Neutrophil (primary cell): ENCODE data around the gene SNHG17.
A peak's percentile ranks its signal among the peaks of the same experiment; 100 is the strongest.
"Not testable (repeated sequence)": the region's sequence is repeated elsewhere in the genome, so short reads cannot be mapped to it uniquely, and the experiment has no call there.

ENCODE experiments used
- H3K27ac ChIP-seq: fragments of 200-600 bp; sonication (generic); 2 replicates; pipeline ENCODE4 v1.5.1; 2016; ENCODE audit warnings: mild to moderate bottlenecking, moderate library complexity
- H3K27me3 ChIP-seq: fragments of 200-600 bp; sonication (generic); 2 replicates; pipeline ENCODE4 v1.6.0; 2016; ENCODE audit warnings: mild to moderate bottlenecking
- H3K36me3 ChIP-seq: fragments of 200-600 bp; sonication (generic); 2 replicates; pipeline ENCODE4 v1.5.1; 2017
- H3K4me1 ChIP-seq, 2 experiments: fragments of 200-600 bp in 1 of 2; sonication (generic) in 1 of 2; 1 replicate in 1 of 2; 2 replicates in 1 of 2; pipeline versions ENCODE4 v1.5.1 to v1.6.1; 2013 to 2016; ENCODE audit warnings: low read depth in 1 of 2, low read length in 1 of 2, mild to moderate bottlenecking in 1 of 2, moderate library complexity in 1 of 2; ENCODE audit not compliant: control insufficient read depth in 1 of 2, insufficient read depth in 1 of 2
- H3K4me3 ChIP-seq, 2 experiments: fragments of 200-600 bp in 1 of 2; sonication (generic) in 1 of 2; 1 replicate in 1 of 2; 2 replicates in 1 of 2; pipeline ENCODE4 v1.5.1; 2013 to 2016; ENCODE audit warnings: low read depth in 1 of 2, low read length in 1 of 2, mild to moderate bottlenecking in 1 of 2, moderate library complexity in 1 of 2
- H3K9me3 ChIP-seq: fragments of 200-600 bp; sonication (generic); 2 replicates; pipeline ENCODE4 v1.5.1; 2016
- TF ChIP-seq, protein P1 (sequence below): fragments of 200-600 bp; sonication (generic); IDR thresholded peaks from 2 replicates; pipeline ENCODE4 v1.5.1; 2016; ENCODE audit warnings: antibody characterized with exemption

The SNHG17 gene

DNA sequence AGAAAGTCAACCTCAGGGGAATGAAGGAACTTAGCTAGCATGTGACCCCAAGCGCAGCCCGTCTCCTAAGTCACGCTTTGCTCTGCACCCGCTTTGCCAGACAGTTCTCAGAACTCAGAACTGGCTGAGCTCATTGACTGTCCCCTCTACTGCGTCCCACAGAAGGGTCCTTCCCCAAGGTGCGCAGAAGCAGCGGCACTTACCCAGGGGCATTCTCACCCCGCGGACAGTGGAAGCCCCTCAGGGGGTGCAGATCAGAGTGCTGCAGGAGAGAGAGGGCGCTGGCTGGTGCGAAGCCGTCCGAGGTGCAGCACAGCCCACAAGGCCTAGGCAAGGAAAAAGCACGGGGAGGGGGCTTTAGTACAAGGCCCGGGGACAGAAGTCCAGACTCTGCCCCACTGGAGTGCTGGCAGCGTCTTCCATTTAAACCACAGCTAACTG is 807 bp downstream of the SNHG17 start:
- Histone ChIP-seq H3K4me1 (peaks cover 11 to 14% of the 10 kb centered on the region in 2 experiments), H3K4me3 (peak overlapping the region; percentile 88 to 91), H3K27me3 (peaks cover 5% of the 10 kb centered on the region), H3K27ac (peak overlapping the region; percentile 67), H3K9me3 (no peaks in the 10 kb centered on the region), H3K36me3 (peaks cover 45% of the 10 kb centered on the region)
- TF ChIP-seq, protein P1, sequence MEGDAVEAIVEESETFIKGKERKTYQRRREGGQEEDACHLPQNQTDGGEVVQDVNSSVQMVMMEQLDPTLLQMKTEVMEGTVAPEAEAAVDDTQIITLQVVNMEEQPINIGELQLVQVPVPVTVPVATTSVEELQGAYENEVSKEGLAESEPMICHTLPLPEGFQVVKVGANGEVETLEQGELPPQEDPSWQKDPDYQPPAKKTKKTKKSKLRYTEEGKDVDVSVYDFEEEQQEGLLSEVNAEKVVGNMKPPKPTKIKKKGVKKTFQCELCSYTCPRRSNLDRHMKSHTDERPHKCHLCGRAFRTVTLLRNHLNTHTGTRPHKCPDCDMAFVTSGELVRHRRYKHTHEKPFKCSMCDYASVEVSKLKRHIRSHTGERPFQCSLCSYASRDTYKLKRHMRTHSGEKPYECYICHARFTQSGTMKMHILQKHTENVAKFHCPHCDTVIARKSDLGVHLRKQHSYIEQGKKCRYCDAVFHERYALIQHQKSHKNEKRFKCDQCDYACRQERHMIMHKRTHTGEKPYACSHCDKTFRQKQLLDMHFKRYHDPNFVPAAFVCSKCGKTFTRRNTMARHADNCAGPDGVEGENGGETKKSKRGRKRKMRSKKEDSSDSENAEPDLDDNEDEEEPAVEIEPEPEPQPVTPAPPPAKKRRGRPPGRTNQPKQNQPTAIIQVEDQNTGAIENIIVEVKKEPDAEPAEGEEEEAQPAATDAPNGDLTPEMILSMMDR = no peak

DNA sequence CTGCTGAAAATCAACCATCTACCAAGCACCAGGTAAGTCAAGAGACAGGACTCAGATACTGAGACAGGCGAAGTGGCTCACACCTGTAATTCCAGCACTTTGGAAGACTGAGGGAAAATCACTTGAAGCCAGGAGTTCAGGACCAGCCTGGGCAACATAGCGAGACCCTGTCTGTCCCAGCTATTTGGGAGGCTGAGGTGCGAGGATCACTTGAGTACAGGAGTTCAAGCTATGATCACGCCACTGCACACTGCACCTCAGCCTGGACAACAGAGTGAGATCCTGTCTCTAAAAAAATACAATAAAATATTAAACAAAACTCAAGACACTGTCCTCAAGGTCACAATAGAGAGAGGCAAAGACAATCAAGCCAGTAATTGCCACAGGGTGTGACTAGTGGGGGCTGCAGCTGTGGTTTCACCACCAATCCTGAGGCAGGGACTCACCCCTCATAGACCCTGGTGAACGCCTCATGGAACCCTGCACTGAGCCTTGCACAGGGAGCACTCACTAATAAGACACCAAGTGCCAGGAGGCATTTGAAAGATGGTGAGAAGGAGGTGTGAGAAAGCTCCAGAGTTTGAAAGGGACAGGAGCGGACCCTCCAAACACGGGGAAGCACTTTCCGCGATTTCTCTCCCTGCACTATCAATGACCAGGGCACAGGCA is 1.7 kb downstream of the SNHG17 start:
- peaks cover 54% of the 10 kb centered on the region for H3K36me3 ChIP-seq
- no peaks in the 10 kb centered on the region for H3K9me3 ChIP-seq
- H3K4me3 ChIP-seq = no peak overlapping the region
- no peaks in the 10 kb centered on the region for H3K27me3 ChIP-seq
- TF ChIP-seq, protein P1 = no peak
- peaks cover 11 to 14% of the 10 kb centered on the region in 2 experiments for H3K4me1 ChIP-seq
- no peak overlapping the region for H3K27ac ChIP-seq

DNA sequence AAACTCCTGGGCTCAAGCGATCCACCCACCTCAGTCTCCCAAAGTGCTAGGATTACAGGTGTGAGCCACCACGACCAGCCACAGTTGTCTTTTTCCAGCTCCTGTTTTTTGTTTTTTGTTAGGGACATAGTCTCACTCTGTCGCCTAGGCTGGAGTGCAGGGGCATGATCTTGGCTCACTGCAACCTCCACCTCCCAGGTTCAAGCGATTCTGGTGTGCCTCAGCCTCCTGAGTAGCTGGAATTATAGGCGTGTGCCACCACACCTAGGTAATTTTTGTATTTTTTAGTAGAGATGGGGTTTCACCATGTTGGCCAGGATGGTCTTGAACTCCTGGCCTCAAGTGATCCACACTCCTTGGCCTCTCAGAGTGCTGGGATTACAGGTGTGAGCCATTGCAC is 2.3 kb downstream of the SNHG17 start:
- peaks cover 11 to 14% of the 10 kb centered on the region in 2 experiments for H3K4me1 ChIP-seq
- peaks cover 60% of the 10 kb centered on the region for H3K36me3 ChIP-seq
- not testable (repeated sequence) for H3K27ac ChIP-seq, H3K27me3 ChIP-seq, H3K4me3 ChIP-seq, H3K9me3 ChIP-seq

DNA sequence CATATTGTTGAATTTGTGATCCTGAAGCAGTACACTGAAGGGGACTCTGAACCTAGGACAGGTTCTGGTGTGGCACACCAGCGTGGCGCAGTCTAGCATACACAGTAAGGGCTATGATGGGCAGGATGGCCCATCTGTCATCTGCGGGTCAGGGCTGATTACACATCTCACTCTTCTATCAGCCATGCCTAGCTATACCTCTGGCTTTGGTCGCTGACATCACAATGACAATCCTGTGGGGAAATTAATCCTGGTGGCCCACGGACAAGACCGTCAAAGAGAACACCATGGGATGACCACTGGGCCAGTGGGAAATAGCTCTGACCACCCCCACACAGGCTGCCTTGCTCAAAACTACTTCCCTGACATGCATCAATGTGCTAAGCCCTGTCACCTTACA is 2.8 kb downstream of the SNHG17 start:
- H3K27ac ChIP-seq = no peak overlapping the region
- no peaks in the 10 kb centered on the region for H3K9me3 ChIP-seq
- H3K4me3 ChIP-seq = no peak overlapping the region
- TF ChIP-seq, protein P1 = no peak
- no peaks in the 10 kb centered on the region for H3K27me3 ChIP-seq
- peaks cover 11 to 14% of the 10 kb centered on the region in 2 experiments for H3K4me1 ChIP-seq
- peaks cover 65% of the 10 kb centered on the region for H3K36me3 ChIP-seq

DNA sequence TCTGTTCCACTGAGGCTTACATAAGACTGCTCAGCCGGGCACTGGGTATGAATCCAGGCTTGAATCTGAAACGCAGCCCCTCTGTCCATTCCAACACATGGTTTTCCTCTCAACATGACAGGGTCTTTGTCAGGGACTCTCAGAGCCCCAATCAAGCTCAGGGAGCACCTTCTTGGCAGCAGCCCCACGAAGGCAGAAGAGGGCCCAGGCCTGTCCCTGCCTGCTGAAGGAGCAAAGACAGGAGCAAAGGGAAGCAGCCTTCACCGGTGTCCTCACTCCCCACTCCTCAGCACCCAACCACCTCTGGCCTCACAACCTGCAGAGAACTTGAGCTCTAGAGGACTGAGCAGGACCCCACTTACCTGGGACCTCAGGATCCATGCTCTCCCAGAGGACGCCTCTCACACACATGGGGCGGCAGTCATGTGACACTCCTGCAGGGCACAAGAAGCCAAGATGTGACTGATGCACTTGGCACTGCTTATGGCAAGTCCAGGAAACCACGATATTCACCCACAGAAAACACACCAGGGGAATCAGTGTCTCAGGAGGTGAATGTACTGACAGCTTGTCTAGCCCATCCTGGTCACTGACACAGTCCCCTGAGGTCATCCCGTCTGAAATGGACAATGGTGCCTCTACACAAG is 4.3 kb downstream of the SNHG17 start:
- H3K27me3 ChIP-seq = no peaks in the 10 kb centered on the region
- H3K4me3 ChIP-seq = no peak overlapping the region
- TF ChIP-seq, protein P1 = no peak
- peaks cover 80% of the 10 kb centered on the region for H3K36me3 ChIP-seq
- H3K9me3 ChIP-seq = no peaks in the 10 kb centered on the region
- peaks cover 11 to 14% of the 10 kb centered on the region in 2 experiments for H3K4me1 ChIP-seq
- no peak overlapping the region for H3K27ac ChIP-seq

DNA sequence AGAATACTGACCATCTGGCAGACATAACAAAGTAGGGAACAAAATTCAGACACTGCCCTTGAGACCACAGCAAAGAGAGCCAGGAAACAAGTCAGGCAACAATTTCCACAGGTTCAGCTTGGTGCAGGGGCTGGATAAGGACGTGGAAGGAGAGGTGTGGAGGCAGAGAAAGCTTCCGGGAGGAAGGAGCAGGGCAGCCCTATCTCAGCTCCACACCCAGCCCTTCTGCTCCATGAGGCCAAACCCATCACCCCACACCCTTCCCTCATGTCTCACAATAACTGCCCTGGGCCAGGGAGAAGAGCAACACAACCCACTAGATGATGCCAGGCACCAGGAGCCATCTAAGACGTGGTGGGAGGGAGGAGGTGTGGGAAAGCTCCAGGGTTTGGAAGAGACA is 5.8 kb downstream of the SNHG17 start:
- Histone ChIP-seq H3K9me3 (no peaks in the 10 kb centered on the region), H3K4me1 (peaks cover 4 to 7% of the 10 kb centered on the region in 2 experiments), H3K27me3 (no peaks in the 10 kb centered on the region), H3K4me3 (no peak overlapping the region), H3K27ac (no peak overlapping the region), H3K36me3 (peaks cover 95% of the 10 kb centered on the region)
- TF ChIP-seq, protein P1 = no peak
